A549 (cell line): ENCODE results near the gene DOCK1. TPM values are rescaled to one million over a fixed set of nuclear protein-coding genes. Genes with fewer than 3 reads are reported as not detected.

Source experiments
- ATAC-seq, 2 experiments: fragments of 200-7000 bp in 1 of 2; fragments of >200 bp in 1 of 2; cut with Nextera tagmentation in 1 of 2; cut with Tn5 transposase in 1 of 2; 3 replicates each; pipeline versions ENCODE4 v1.8.0 to v1.9.1; 2018 to 2020; ENCODE audit warnings: mild to moderate bottlenecking in 1 of 2, moderate library complexity in 1 of 2
- CTCF ChIA-PET: fragments of 300-600 bp; sonication (Branson Sonifier 250); formaldehyde crosslinking; extraction: SDS; loops from one replicate; lab custom pipeline; 2021; ENCODE audit warnings: antibody characterized with exemption, inconsistent platforms; lab: Yijun Ruan, JAX
- POLR2A ChIA-PET: fragments of 350-600 bp; formaldehyde crosslinking; extraction: SDS; loops from one replicate; lab custom pipeline; 2021; ENCODE audit warnings: antibody characterized with exemption, inconsistent platforms; lab: Yijun Ruan, JAX
- DNase-seq, 2 experiments: peaks; one replicate each; pipeline versions ENCODE4 v3.0.0 to v3.0.0-alpha.2; 2011 to 2016; ENCODE audit warnings: low read depth in 1 of 2, low spot score in 1 of 2
- FAIRE-seq: peaks from 2 replicates; lab custom pipeline; 2011; peaks lifted over from hg19 to GRCh38; lab: Jason Lieb, UNC
- H3K27ac ChIP-seq, 2 experiments: fragments of >200 bp; sonication (Bioruptor Twin); formaldehyde crosslinking; 3 replicates each; pipeline ENCODE4 v1.5.1; 2016 to 2017
- H3K4me1 ChIP-seq: fragments of >200 bp; sonication (Bioruptor Twin); formaldehyde crosslinking; 3 replicates; pipeline ENCODE4 v1.6.1; 2016
- H3K4me2 ChIP-seq: fragments of >200 bp; sonication (Bioruptor Twin); formaldehyde crosslinking; 3 replicates; pipeline ENCODE4 v1.6.1; 2016
- H3K4me3 ChIP-seq: fragments of >200 bp; sonication (Bioruptor Twin); formaldehyde crosslinking; 3 replicates; pipeline ENCODE4 v1.5.1; 2016
- H3K9me3 ChIP-seq: fragments of >200 bp; sonication (Bioruptor Twin); formaldehyde crosslinking; 3 replicates; pipeline ENCODE4 v1.6.1; 2016
- BHLHE40 ChIP-seq: IDR thresholded peaks from 2 replicates; pipeline ENCODE4 v1.6.1; 2012; ENCODE audit warnings: low read depth, low read length, inconsistent platforms
- CBX8 ChIP-seq: fragments of 200-600 bp; sonication (generic); IDR thresholded peaks from 2 replicates; pipeline ENCODE4 v1.6.1; 2016
- CTCF ChIP-seq: fragments of >200 bp; sonication (Bioruptor Twin); formaldehyde crosslinking; IDR thresholded peaks from 3 replicates; pipeline ENCODE4 v1.5.1; 2016
- EHF ChIP-seq: fragments of 250-450 bp; sonication (Bioruptor Pico); IDR thresholded peaks from 2 replicates; pipeline ENCODE4 v1.5.0; 2020; ENCODE audit warnings: mild to moderate bottlenecking
- EHMT2 ChIP-seq: fragments of 200-600 bp; sonication (generic); IDR thresholded peaks from 2 replicates; pipeline ENCODE4 v1.6.1; 2016; ENCODE audit warnings: antibody characterized with exemption, low read depth, mild to moderate bottlenecking, moderate library complexity
- EP300 ChIP-seq, 2 experiments: fragments of >200 bp; sonication (Bioruptor Twin); formaldehyde crosslinking; IDR thresholded peaks; 2 replicates in 1 of 2; 3 replicates in 1 of 2; pipeline ENCODE4 v1.6.1; 2016 to 2017
- FOSL2 ChIP-seq, 2 experiments: fragments of 450-650 bp in 1 of 2; fragments of >200 bp in 1 of 2; sonication (Bioruptor Twin) in 1 of 2; formaldehyde crosslinking; IDR thresholded peaks; 2 replicates each; pipeline versions ENCODE4 v1.5.0 to v1.6.1; 2016 to 2020; ENCODE audit warnings: mild to moderate bottlenecking in 1 of 2, moderate library complexity in 1 of 2
- GATA3 ChIP-seq: IDR thresholded peaks from 2 replicates; pipeline ENCODE4 v1.6.1; 2012; ENCODE audit warnings: borderline replicate concordance
- HDAC2 ChIP-seq: fragments of 200-600 bp; sonication (generic); IDR thresholded peaks from 2 replicates; pipeline ENCODE4 v1.6.1; 2016
- HES2 ChIP-seq: fragments of >200 bp; sonication (Bioruptor Twin); formaldehyde crosslinking; IDR thresholded peaks from 2 replicates; pipeline ENCODE4 v1.6.1; 2016
- HEYL ChIP-seq: fragments of 250-450 bp; sonication (Bioruptor Pico); IDR thresholded peaks from 2 replicates; pipeline ENCODE4 v1.8.0; 2021; ENCODE audit warnings: mild to moderate bottlenecking, moderate library complexity
- HOXB13 ChIP-seq: fragments of 250-450 bp; sonication (Bioruptor Pico); IDR thresholded peaks from 2 replicates; pipeline ENCODE4 v1.5.0; 2020; ENCODE audit warnings: low read depth, mild to moderate bottlenecking, moderate library complexity
- JUNB ChIP-seq: fragments of >200 bp; sonication (Bioruptor Twin); formaldehyde crosslinking; IDR thresholded peaks from 2 replicates; pipeline ENCODE4 v1.6.1; 2016
- KDM1A ChIP-seq: fragments of 200-600 bp; sonication (generic); IDR thresholded peaks from 2 replicates; pipeline ENCODE4 v1.6.1; 2016; ENCODE audit warnings: low read depth, mild to moderate bottlenecking
- MAFK ChIP-seq: fragments of 450-650 bp; IDR thresholded peaks from 2 replicates; pipeline ENCODE4 v1.6.1; 2014; ENCODE audit not compliant: partially characterized antibody
- MAX ChIP-seq: IDR thresholded peaks from 2 replicates; pipeline ENCODE4 v1.6.1; 2012
- MAZ ChIP-seq: fragments of 150-350 bp; IDR thresholded peaks from 2 replicates; pipeline ENCODE4 v1.6.1; 2014; ENCODE audit warnings: antibody characterized with exemption, low read depth, low read length, borderline replicate concordance
- MYC ChIP-seq: IDR thresholded peaks from 2 replicates; pipeline ENCODE4 v1.6.1; 2012; ENCODE audit warnings: mild to moderate bottlenecking, inconsistent platforms, low read length, improper control_type of control experiment, borderline replicate concordance
- NPAS2 ChIP-seq: fragments of 250-450 bp; sonication (Bioruptor Pico); IDR thresholded peaks from 2 replicates; pipeline ENCODE4 v1.8.0; 2022; ENCODE audit warnings: mild to moderate bottlenecking, moderate library complexity, borderline replicate concordance
- PBX3 ChIP-seq: IDR thresholded peaks from 2 replicates; pipeline ENCODE4 v1.6.1; 2012
- POLR2AphosphoS2 ChIP-seq: conservative IDR thresholded peaks from 2 replicates; pipeline ENCODE4 v1.6.1; 2012; ENCODE audit warnings: low read length, improper control_type of control experiment, inconsistent platforms
- REST ChIP-seq: fragments of 200-600 bp; sonication (generic); IDR thresholded peaks from 2 replicates; pipeline ENCODE4 v1.6.1; 2016; ENCODE audit warnings: antibody characterized with exemption, mild to moderate bottlenecking, moderate library complexity
- SMC3 ChIP-seq: fragments of >200 bp; sonication (Bioruptor Twin); formaldehyde crosslinking; IDR thresholded peaks from 3 replicates; pipeline ENCODE4 v1.6.1; 2018; ENCODE audit warnings: inconsistent platforms
- TFCP2L1 ChIP-seq: fragments of 250-450 bp; sonication (Bioruptor Pico); IDR thresholded peaks from 2 replicates; pipeline ENCODE4 v1.5.0; 2021; ENCODE audit warnings: mild to moderate bottlenecking
- USF2 ChIP-seq: fragments of 450-650 bp; IDR thresholded peaks from 2 replicates; pipeline ENCODE4 v1.6.1; 2014; ENCODE audit warnings: antibody characterized with exemption
- ZFP36 ChIP-seq: fragments of 450-650 bp; IDR thresholded peaks from 2 replicates; pipeline ENCODE4 v1.6.1; 2014; ENCODE audit warnings: borderline replicate concordance; ENCODE audit not compliant: partially characterized antibody
- ZNF302 ChIP-seq: fragments of 250-450 bp; sonication (Bioruptor Pico); IDR thresholded peaks from 2 replicates; pipeline ENCODE4 v1.9.0; 2021; ENCODE audit warnings: inconsistent platforms, mild to moderate bottlenecking, moderate library complexity
- ZSCAN20 ChIP-seq: fragments of 250-450 bp; sonication (Bioruptor Pico); IDR thresholded peaks from 2 replicates; pipeline ENCODE4 v1.8.0; 2022; ENCODE audit warnings: mild to moderate bottlenecking, moderate library complexity
- WGBS: methylation state at CpG from one replicate; pipeline ENCODE4 v1.1.6; 2017; ENCODE audit errors: missing lambda C conversion rate; 5-methylcytosine and 5-hydroxymethylcytosine counted together
- polyA plus RNA-seq, 4 experiments: library from polyadenylated mRNA; depleted of rRNA in 3 of 4; stranded (reverse); fragments of >200 nt; fragmentation: RNase III in 1 of 4; extraction: RNeasy Plus Mini Kit Qiagen cat#74134 plus additional on column Dnase treatment in 1 of 4; gene quantifications; 2 replicates in 3 of 4; 3 replicates in 1 of 4; pipeline ENCODE4 v1.2.3, GENCODE V29; 2011 to 2017

DOCK1 gene
- polyA plus RNA-seq, 2 of the 4 experiments (the other 2 are of a cell fraction): 22.6 to 28.2 TPM

- DNase-seq: no peak
- TF ChIP-seq MAZ: no peak
- no peak for TF ChIP-seq SMC3
- TF ChIP-seq TFCP2L1 (CRISPR knock-in tag): no peak
- no peak for TF ChIP-seq FOSL2 (IDR thresholded peaks at IDR 0.05)
- no peak for TF ChIP-seq FOSL2 (CRISPR knock-in tag; IDR thresholded peaks at IDR 0.05)
- no peak for TF ChIP-seq ZNF302 (CRISPR knock-in tag)
- no peak for TF ChIP-seq MAX
- TF ChIP-seq HOXB13 (CRISPR knock-in tag): no peak
- no peak for ATAC-seq
- Histone ChIP-seq H3K4me1 (no peaks in the 10 kb centered on the region), H3K4me3 (no peak overlapping the region), H3K27ac (no peak overlapping the region), H3K4me2 (no peak overlapping the region), H3K9me3 (peaks cover 5% of the 10 kb centered on the region; the same call in 1 of the 3 replicates)
- FAIRE-seq: no peak
- ChIA-PET POLR2A (no interaction called here), CTCF (no interaction called here)
- WGBS: 45% methylated on average over 10 of the region's 10 CpGs
Measured at GRCh38 chr10:127463548-127463947, 558.3 kb downstream of the DOCK1 start.

GRCh38 chr10:127464561-127464960 is 559.3 kb downstream of the DOCK1 start:
- no peak overlapping the region for H3K4me2 ChIP-seq
- TF ChIP-seq NPAS2 (no peak), POLR2AphosphoS2 (no peak), TFCP2L1 (CRISPR knock-in tag) (no peak), PBX3 (no peak), MAX (no peak), BHLHE40 (no peak), CTCF (no peak), MAFK (no peak)
- TF ChIP-seq, all 56 proteins: peak for 0
- no peak for FAIRE-seq
- ChIA-PET CTCF (no interaction called here), POLR2A (no interaction called here)
- Histone ChIP-seq H3K9me3 (peaks cover 5% of the 10 kb centered on the region; the same call in 1 of the 3 replicates), H3K4me3 (no peak overlapping the region), H3K27ac (no peak overlapping the region), H3K4me1 (no peaks in the 10 kb centered on the region)
- WGBS: 24% methylated on average over 6 of the region's 6 CpGs
- DNase-seq: no peak
- no peak for ATAC-seq

GRCh38 chr10:127467811-127468210 is 562.6 kb downstream of the DOCK1 start:
- no peak overlapping the region for H3K4me3 ChIP-seq
- TF ChIP-seq ZSCAN20 (CRISPR knock-in tag): no peak
- TF ChIP-seq JUNB: no peak
- no peak for TF ChIP-seq HES2
- no peak for TF ChIP-seq MYC
- TF ChIP-seq ZFP36: no peak
- TF ChIP-seq KDM1A: no peak
- TF ChIP-seq CBX8: no peak
- TF ChIP-seq EHMT2: no peak
- TF ChIP-seq REST: no peak
- no peak for TF ChIP-seq FOSL2 (IDR thresholded peaks at IDR 0.05)
- no peak for TF ChIP-seq FOSL2 (CRISPR knock-in tag; IDR thresholded peaks at IDR 0.05)
- TF ChIP-seq EP300 (IDR thresholded peaks at IDR 0.05): no peak
- no peak for TF ChIP-seq GATA3
- TF ChIP-seq USF2: no peak
- TF ChIP-seq HEYL (CRISPR knock-in tag): no peak
- TF ChIP-seq HDAC2: no peak
- TF ChIP-seq EHF (CRISPR knock-in tag): no peak
- TF ChIP-seq, all 56 proteins: peak for 0
- Histone ChIP-seq H3K27ac (no peak overlapping the region), H3K4me1 (no peaks in the 10 kb centered on the region), H3K4me2 (no peak overlapping the region), H3K9me3 (no peaks in the 10 kb centered on the region)
- FAIRE-seq: no peak
- WGBS: 63% methylated on average over 10 of the region's 10 CpGs
- CTCF ChIA-PET: interaction anchor here (2.4 kb wide), 1 partner anchor 17 kb away, joined by 5 read pairs; no protein-coding TSS in a partner anchor
- no peak for ATAC-seq
- POLR2A ChIA-PET: no interaction called here
- DNase-seq: no peak
